Spleen (tissue), 7 donors: ENCODE results near the gene GLUD1.
"Not testable (repeated sequence)": the region's sequence is repeated elsewhere in the genome, so short reads cannot be mapped to it uniquely, and the experiment has no call there.

Source experiments
- POLR2A ChIP-seq, 3 donors: fragments of 450-650 bp; IDR thresholded peaks; one replicate each; pipeline ENCODE4 v1.5.1; 2017; ENCODE audit warnings: antibody characterized with exemption in 3 of 3, mild to moderate bottlenecking in 1 of 3
- TF ChIP-seq, protein P1 (sequence below), 11 experiments: fragments of 200-600 bp in 7 of 11; fragments of 450-650 bp in 4 of 11; sonication (generic) in 4 of 11; IDR thresholded peaks in 8 of 11; conservative IDR thresholded peaks in 3 of 11; 1 replicate in 7 of 11; 2 replicates in 4 of 11; pipeline versions ENCODE4 v1.4.0 to v1.8.0; 2016 to 2021; ENCODE audit warnings: antibody characterized with exemption in 11 of 11, inconsistent platforms in 4 of 11, mild to moderate bottlenecking in 1 of 11
- donor health status: DM: no; HTN: no; CAD: no; lungs with moderate emphysema.
- donor health status: DM: no; HTN: no; CAD: no.
- donor health status: DM: no; HTN: no; CAD: no.

DNA sequence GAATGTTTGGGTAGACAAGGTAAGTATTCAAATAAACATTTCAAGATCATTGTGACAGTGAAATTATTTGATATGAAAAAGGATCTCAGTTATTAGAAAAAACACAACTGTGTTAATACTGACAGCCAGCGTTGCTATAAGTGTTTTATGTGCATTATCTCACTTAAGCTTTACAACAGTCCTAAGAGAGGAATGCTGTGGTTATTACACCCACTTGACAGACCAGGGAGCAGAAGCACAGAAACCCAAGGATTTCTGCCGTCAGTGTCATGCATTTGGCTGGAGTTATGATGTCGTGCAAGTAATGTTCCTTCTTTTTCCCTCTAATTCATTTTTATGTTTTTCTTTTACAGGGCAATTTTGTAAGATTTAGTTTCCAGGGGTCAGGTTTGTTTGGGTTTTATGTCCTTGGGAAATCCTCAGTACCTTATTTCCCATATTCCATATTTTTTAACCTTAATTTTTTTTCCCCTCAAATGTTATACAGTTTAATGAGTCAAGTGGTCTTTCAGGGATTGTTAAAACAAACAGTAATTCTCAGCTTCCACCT lies 33.0 kb upstream of the GLUD1 start:
- TF ChIP-seq, protein P1, sequence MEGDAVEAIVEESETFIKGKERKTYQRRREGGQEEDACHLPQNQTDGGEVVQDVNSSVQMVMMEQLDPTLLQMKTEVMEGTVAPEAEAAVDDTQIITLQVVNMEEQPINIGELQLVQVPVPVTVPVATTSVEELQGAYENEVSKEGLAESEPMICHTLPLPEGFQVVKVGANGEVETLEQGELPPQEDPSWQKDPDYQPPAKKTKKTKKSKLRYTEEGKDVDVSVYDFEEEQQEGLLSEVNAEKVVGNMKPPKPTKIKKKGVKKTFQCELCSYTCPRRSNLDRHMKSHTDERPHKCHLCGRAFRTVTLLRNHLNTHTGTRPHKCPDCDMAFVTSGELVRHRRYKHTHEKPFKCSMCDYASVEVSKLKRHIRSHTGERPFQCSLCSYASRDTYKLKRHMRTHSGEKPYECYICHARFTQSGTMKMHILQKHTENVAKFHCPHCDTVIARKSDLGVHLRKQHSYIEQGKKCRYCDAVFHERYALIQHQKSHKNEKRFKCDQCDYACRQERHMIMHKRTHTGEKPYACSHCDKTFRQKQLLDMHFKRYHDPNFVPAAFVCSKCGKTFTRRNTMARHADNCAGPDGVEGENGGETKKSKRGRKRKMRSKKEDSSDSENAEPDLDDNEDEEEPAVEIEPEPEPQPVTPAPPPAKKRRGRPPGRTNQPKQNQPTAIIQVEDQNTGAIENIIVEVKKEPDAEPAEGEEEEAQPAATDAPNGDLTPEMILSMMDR (IDR thresholded peaks at IDR 0.05 in 8 of 11, conservative IDR thresholded peaks at IDR 0.05 in 3 of 11), result not testable (repeated sequence)
- not testable (repeated sequence) for TF ChIP-seq POLR2A (IDR thresholded peaks at IDR 0.05)
